HL-60 (cell line): ENCODE results near the gene IRF8.

ENCODE experiments used
- GABPA ChIP-seq: IDR thresholded peaks from 2 replicates; pipeline ENCODE4 v1.6.1; 2012; ENCODE audit warnings: low read depth
- POLR2AphosphoS5 ChIP-seq: IDR thresholded peaks from 2 replicates; pipeline ENCODE4 v1.6.1; 2012; ENCODE audit warnings: low read depth
- TF ChIP-seq, protein P1 (sequence below): IDR thresholded peaks from one replicate; pipeline ENCODE4 v1.5.1; 2011; ENCODE audit warnings: low read length, control low read depth, inconsistent platforms; ENCODE audit not compliant: insufficient read depth

DNA sequence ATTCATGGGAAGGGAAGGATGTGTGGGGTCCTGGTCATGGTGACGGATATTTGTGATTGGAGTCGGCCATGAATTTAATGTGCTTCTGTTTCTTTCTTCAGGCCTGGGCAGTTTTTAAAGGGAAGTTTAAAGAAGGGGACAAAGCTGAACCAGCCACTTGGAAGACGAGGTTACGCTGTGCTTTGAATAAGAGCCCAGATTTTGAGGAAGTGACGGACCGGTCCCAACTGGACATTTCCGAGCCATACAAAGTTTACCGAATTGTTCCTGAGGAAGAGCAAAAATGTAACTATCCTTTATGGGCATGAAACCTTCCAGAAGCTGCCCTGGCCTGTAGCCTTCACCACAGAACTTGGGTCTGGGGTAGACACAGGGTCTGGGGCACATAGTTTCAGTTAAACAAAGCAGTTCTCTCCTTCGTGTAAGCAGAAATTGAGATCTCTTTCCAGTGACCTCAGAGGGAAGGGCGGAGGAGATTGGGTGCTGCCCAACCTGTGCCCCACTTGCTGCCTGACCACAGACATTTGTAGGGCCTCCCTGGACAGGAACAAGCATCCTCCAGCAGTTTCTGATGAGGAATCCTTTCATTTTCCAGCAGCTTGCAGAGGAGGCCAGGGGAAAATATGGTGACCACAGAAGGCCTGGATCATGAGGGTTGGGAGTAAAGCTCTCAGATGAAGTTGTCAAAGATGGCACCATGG lies 10.1 kb downstream of the IRF8 start:
- TF ChIP-seq, protein P1, sequence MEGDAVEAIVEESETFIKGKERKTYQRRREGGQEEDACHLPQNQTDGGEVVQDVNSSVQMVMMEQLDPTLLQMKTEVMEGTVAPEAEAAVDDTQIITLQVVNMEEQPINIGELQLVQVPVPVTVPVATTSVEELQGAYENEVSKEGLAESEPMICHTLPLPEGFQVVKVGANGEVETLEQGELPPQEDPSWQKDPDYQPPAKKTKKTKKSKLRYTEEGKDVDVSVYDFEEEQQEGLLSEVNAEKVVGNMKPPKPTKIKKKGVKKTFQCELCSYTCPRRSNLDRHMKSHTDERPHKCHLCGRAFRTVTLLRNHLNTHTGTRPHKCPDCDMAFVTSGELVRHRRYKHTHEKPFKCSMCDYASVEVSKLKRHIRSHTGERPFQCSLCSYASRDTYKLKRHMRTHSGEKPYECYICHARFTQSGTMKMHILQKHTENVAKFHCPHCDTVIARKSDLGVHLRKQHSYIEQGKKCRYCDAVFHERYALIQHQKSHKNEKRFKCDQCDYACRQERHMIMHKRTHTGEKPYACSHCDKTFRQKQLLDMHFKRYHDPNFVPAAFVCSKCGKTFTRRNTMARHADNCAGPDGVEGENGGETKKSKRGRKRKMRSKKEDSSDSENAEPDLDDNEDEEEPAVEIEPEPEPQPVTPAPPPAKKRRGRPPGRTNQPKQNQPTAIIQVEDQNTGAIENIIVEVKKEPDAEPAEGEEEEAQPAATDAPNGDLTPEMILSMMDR, result no peak
- no peak for TF ChIP-seq GABPA
- no peak for TF ChIP-seq POLR2AphosphoS5
